Loucy (cell line): ENCODE measurements around the gene LRRC4.

Experiments
- CTCF ChIP-seq: fragments of 200-600 bp; sonication (generic); conservative IDR thresholded peaks from 2 replicates; pipeline ENCODE4 v1.5.1; 2014; ENCODE audit warnings: mild to moderate bottlenecking, antibody characterized with exemption, low read length
- EZH2phosphoT487 ChIP-seq: fragments of 200-600 bp; IDR thresholded peaks from 2 replicates; pipeline ENCODE4 v1.6.1; 2018; ENCODE audit warnings: antibody characterized with exemption, mild to moderate bottlenecking, moderate library complexity, borderline replicate concordance

- TF ChIP-seq CTCF (no peak), EZH2phosphoT487 (no peak)
Measured at GRCh38 chr7:128065872-128066271, 34.6 kb upstream of the LRRC4 start.
